A549 (cell line): Measurements from ENCODE around the gene ZBTB45.

Source experiments
- BHLHE40 ChIP-seq: IDR thresholded peaks from 2 replicates; pipeline ENCODE4 v1.6.1; 2012; ENCODE audit warnings: low read depth, low read length, inconsistent platforms
- CHD4 ChIP-seq: fragments of 200-600 bp; sonication (generic); IDR thresholded peaks from 2 replicates; pipeline ENCODE4 v1.6.1; 2016; ENCODE audit warnings: antibody characterized with exemption, mild to moderate bottlenecking, borderline replicate concordance
- KDM1A ChIP-seq: fragments of 200-600 bp; sonication (generic); IDR thresholded peaks from 2 replicates; pipeline ENCODE4 v1.6.1; 2016; ENCODE audit warnings: low read depth, mild to moderate bottlenecking
- NFE2L2 ChIP-seq: fragments of 150-350 bp; conservative IDR thresholded peaks from 2 replicates; pipeline ENCODE4 v1.6.1; 2014; ENCODE audit warnings: low read length
- POLR2A ChIP-seq: IDR thresholded peaks from 2 replicates; pipeline ENCODE4 v1.6.1; 2012; ENCODE audit warnings: mild to moderate bottlenecking, low read length
- RAD21 ChIP-seq, 2 experiments: fragments of >200 bp in 1 of 2; sonication (Bioruptor Twin) in 1 of 2; formaldehyde crosslinking in 1 of 2; IDR thresholded peaks in 1 of 2; conservative IDR thresholded peaks in 1 of 2; 2 replicates in 1 of 2; 3 replicates in 1 of 2; pipeline ENCODE4 v1.6.1; 2012 to 2018; ENCODE audit warnings: inconsistent platforms in 1 of 2
- RFX5 ChIP-seq: fragments of 450-650 bp; IDR thresholded peaks from 2 replicates; pipeline ENCODE4 v1.7.1; 2014; ENCODE audit warnings: antibody characterized with exemption, mild to moderate bottlenecking, moderate library complexity
- RNF2 ChIP-seq: fragments of 200-600 bp; sonication (generic); IDR thresholded peaks from 2 replicates; pipeline ENCODE4 v1.6.1; 2016; ENCODE audit warnings: low read depth, mild to moderate bottlenecking, antibody characterized with exemption, moderate library complexity, borderline replicate concordance
- TF ChIP-seq, protein P1 (sequence below): fragments of 200-600 bp; sonication (generic); IDR thresholded peaks from 2 replicates; pipeline ENCODE4 v1.6.1; 2016; ENCODE audit warnings: antibody characterized with exemption, mild to moderate bottlenecking, moderate library complexity
- TF ChIP-seq, protein P2 (sequence below): fragments of >200 bp; sonication (Bioruptor Twin); formaldehyde crosslinking; IDR thresholded peaks from 3 replicates; pipeline ENCODE4 v1.5.1; 2016

DNA sequence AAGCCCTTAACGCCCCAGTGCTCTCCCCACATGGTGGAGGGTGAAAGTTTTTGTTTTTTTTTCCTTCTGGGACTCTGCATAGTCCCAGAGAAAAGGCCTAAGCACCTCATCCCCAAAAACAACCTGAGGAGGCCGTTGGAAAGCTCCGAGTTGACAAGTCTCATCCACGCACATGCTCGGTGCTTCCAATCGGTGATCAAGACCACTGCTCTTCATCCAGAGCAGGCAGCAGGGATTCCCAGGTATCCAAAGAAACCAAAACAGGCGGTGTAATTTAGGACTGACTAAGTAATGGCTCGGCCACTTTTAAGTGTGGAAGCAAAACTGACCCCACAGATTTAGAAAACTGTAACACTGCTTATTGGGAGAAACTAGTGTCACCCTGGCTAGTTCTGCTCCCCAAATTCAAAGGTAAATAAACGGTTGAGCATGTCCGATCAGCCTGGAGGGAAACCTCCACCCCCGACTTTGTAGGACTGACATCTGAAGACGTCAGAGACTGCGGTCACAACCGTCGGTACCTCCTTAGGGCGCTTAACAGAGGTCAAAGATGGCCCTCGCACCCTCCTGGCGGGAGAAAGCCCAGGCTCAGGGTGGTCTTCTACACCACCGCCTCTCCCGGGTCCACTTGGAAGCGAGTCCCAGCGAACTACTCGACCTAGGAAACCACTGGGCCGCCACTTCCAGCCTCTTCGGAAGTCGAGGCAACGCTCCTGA lies 44.5 kb downstream of the ZBTB45 start:
- no peak for TF ChIP-seq KDM1A
- TF ChIP-seq RNF2: no peak
- TF ChIP-seq NFE2L2: no peak
- TF ChIP-seq RFX5: no peak
- TF ChIP-seq POLR2A: no peak; the same call in none of the 2 replicates
- TF ChIP-seq, protein P1, sequence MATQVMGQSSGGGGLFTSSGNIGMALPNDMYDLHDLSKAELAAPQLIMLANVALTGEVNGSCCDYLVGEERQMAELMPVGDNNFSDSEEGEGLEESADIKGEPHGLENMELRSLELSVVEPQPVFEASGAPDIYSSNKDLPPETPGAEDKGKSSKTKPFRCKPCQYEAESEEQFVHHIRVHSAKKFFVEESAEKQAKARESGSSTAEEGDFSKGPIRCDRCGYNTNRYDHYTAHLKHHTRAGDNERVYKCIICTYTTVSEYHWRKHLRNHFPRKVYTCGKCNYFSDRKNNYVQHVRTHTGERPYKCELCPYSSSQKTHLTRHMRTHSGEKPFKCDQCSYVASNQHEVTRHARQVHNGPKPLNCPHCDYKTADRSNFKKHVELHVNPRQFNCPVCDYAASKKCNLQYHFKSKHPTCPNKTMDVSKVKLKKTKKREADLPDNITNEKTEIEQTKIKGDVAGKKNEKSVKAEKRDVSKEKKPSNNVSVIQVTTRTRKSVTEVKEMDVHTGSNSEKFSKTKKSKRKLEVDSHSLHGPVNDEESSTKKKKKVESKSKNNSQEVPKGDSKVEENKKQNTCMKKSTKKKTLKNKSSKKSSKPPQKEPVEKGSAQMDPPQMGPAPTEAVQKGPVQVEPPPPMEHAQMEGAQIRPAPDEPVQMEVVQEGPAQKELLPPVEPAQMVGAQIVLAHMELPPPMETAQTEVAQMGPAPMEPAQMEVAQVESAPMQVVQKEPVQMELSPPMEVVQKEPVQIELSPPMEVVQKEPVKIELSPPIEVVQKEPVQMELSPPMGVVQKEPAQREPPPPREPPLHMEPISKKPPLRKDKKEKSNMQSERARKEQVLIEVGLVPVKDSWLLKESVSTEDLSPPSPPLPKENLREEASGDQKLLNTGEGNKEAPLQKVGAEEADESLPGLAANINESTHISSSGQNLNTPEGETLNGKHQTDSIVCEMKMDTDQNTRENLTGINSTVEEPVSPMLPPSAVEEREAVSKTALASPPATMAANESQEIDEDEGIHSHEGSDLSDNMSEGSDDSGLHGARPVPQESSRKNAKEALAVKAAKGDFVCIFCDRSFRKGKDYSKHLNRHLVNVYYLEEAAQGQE: no peak
- no peak for TF ChIP-seq RAD21 (conservative IDR thresholded peaks at IDR 0.05 in 1 of 2, IDR thresholded peaks at IDR 0.05 in 1 of 2)
- TF ChIP-seq, protein P2, sequence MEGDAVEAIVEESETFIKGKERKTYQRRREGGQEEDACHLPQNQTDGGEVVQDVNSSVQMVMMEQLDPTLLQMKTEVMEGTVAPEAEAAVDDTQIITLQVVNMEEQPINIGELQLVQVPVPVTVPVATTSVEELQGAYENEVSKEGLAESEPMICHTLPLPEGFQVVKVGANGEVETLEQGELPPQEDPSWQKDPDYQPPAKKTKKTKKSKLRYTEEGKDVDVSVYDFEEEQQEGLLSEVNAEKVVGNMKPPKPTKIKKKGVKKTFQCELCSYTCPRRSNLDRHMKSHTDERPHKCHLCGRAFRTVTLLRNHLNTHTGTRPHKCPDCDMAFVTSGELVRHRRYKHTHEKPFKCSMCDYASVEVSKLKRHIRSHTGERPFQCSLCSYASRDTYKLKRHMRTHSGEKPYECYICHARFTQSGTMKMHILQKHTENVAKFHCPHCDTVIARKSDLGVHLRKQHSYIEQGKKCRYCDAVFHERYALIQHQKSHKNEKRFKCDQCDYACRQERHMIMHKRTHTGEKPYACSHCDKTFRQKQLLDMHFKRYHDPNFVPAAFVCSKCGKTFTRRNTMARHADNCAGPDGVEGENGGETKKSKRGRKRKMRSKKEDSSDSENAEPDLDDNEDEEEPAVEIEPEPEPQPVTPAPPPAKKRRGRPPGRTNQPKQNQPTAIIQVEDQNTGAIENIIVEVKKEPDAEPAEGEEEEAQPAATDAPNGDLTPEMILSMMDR: no peak
- no peak for TF ChIP-seq CHD4
- TF ChIP-seq BHLHE40: no peak
